Measurements from ENCODE around the gene C2orf68. TPM values are rescaled to one million over a fixed set of nuclear protein-coding genes. Genes with fewer than 3 reads are reported as not detected.
A peak's percentile ranks its signal among the peaks of the same experiment; 100 is the strongest.

Gene C2orf68
- total and polyA plus RNA-seq, 2 of the 13 experiments (the other 11 are each of a cell fraction or from before 2014, with no cell fraction given) = 47.1 to 77.4 TPM

- WGBS (ENCODE audit: low lambda C conversion rate) = 90% methylated on average over 2 of the region's 2 CpGs
- Histone ChIP-seq H3K79me2 (ENCODE audit: insufficient read depth, low read length) (no peaks in the 10 kb centered on the region), H4K20me1 (ENCODE audit: insufficient read depth, low read length) (no peaks in the 10 kb centered on the region), H3K4me1 (ENCODE audit: insufficient read depth, low read length) (no peaks in the 10 kb centered on the region), H3K4me2 (ENCODE audit: low read depth, low read length) (no peak overlapping the region), H3K27me3 (ENCODE audit: control insufficient read depth in 1 of 2, insufficient read depth in 2 of 2, low read length in 2 of 2) (no peaks in the 10 kb centered on the region), H2AFZ (ENCODE audit: low read length) (no peak overlapping the region), H3K9me3 (ENCODE audit: low read length) (no peaks in the 10 kb centered on the region), H3K9ac (ENCODE audit: insufficient read depth, low read depth, low read length) (no peak overlapping the region), H3K36me3 (replicated peaks in 1 of 2; ENCODE audit: control insufficient read depth in 1 of 2, insufficient read depth in 2 of 2, low read length in 2 of 2) (peaks cover 35 to 86% of the 10 kb centered on the region in 2 experiments), H3K27ac (ENCODE audit: extremely low read length, insufficient read depth, low read length) (no peak overlapping the region), H3K4me3 (replicated peaks in 1 of 3; ENCODE audit: insufficient read depth in 1 of 3, low read depth in 2 of 3, low read length in 3 of 3) (no peak overlapping the region)
- FAIRE-seq (no peak), ATAC-seq (peak; percentile 68), DNase-seq (ENCODE audit: low spot score) (no peak)
- TF ChIP-seq, protein P1, sequence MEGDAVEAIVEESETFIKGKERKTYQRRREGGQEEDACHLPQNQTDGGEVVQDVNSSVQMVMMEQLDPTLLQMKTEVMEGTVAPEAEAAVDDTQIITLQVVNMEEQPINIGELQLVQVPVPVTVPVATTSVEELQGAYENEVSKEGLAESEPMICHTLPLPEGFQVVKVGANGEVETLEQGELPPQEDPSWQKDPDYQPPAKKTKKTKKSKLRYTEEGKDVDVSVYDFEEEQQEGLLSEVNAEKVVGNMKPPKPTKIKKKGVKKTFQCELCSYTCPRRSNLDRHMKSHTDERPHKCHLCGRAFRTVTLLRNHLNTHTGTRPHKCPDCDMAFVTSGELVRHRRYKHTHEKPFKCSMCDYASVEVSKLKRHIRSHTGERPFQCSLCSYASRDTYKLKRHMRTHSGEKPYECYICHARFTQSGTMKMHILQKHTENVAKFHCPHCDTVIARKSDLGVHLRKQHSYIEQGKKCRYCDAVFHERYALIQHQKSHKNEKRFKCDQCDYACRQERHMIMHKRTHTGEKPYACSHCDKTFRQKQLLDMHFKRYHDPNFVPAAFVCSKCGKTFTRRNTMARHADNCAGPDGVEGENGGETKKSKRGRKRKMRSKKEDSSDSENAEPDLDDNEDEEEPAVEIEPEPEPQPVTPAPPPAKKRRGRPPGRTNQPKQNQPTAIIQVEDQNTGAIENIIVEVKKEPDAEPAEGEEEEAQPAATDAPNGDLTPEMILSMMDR (CRISPR knock-in tag; IDR thresholded peaks at IDR 0.05) = peak; percentile 35
- no peak for TF ChIP-seq KLF11 (CRISPR knock-in tag; IDR thresholded peaks at IDR 0.05)
- no TSS peak for BruUV-seq (replicated peaks)
- in situ Hi-C loops (cut with HindIII; ENCODE audit: extremely low pct_ligation_motif_present, low pct_unique_long_range_greater_than_20kb) = no loop called here
- intact Hi-C loops (cut with micrococcal nuclease; ENCODE audit: unreplicated experiment) = no loop called here
- ChIA-PET POLR2A (no interaction called here), CTCF (ENCODE audit: low intra/inter-chr PET ratio, low total read pairs) (interaction anchor here (0.8 kb wide), 1 partner anchor 59 kb away, joined by 3 read pairs; no protein-coding TSS in a partner anchor)
These were observed 36.8 kb upstream of the C2orf68 start for GRCh38 chr2:85648619-85649018.

GRCh38 chr2:85647823-85648526, 36.1 kb upstream of the C2orf68 start:
- no peaks in the 10 kb centered on the region for H3K4me1 ChIP-seq (ENCODE audit: insufficient read depth, low read length)
- intact Hi-C loops (cut with micrococcal nuclease; ENCODE audit: unreplicated experiment) (no loop called here), in situ Hi-C loops (cut with HindIII; ENCODE audit: extremely low pct_ligation_motif_present, low pct_unique_long_range_greater_than_20kb) (no loop called here)
- no peak for FAIRE-seq
- H3K4me3 ChIP-seq (replicated peaks in 1 of 3; ENCODE audit: insufficient read depth in 1 of 3, low read depth in 2 of 3, low read length in 3 of 3) = no peak overlapping the region
- no peaks in the 10 kb centered on the region for H3K27me3 ChIP-seq (ENCODE audit: control insufficient read depth in 1 of 2, insufficient read depth in 2 of 2, low read length in 2 of 2)
- POLR2A ChIA-PET = interaction anchor here (0.6 kb wide), 1 partner anchor 40 kb away, joined by 3 read pairs; no protein-coding TSS in a partner anchor
- no peaks in the 10 kb centered on the region for H3K9me3 ChIP-seq (ENCODE audit: low read length)
- WGBS (ENCODE audit: low lambda C conversion rate) = 96% methylated on average over 10 of the region's 10 CpGs
- H3K36me3 ChIP-seq (replicated peaks in 1 of 2; ENCODE audit: control insufficient read depth in 1 of 2, insufficient read depth in 2 of 2, low read length in 2 of 2) = peaks cover 37 to 89% of the 10 kb centered on the region in 2 experiments
- BruUV-seq (replicated peaks) = no TSS peak
- H3K4me2 ChIP-seq (ENCODE audit: low read depth, low read length) = no peak overlapping the region
- H3K79me2 ChIP-seq (ENCODE audit: insufficient read depth, low read length) = no peaks in the 10 kb centered on the region
- CTCF ChIA-PET (ENCODE audit: low intra/inter-chr PET ratio, low total read pairs) = interaction anchor here (0.8 kb wide), 1 partner anchor 59 kb away, joined by 3 read pairs; no protein-coding TSS in a partner anchor
- DNase-seq (ENCODE audit: low spot score) = no peak
- H3K9ac ChIP-seq (ENCODE audit: insufficient read depth, low read depth, low read length) = no peak overlapping the region
- TF ChIP-seq HDAC2 (CRISPR knock-in tag; IDR thresholded peaks at IDR 0.05) (no peak), ZSCAN9 (CRISPR knock-in tag; IDR thresholded peaks at IDR 0.05; ENCODE audit: borderline replicate concordance) (no peak)
- ATAC-seq = no peak
- no peak overlapping the region for H2AFZ ChIP-seq (ENCODE audit: low read length)
- H3K27ac ChIP-seq (ENCODE audit: extremely low read length, insufficient read depth, low read length) = no peak overlapping the region
- no peaks in the 10 kb centered on the region for H4K20me1 ChIP-seq (ENCODE audit: insufficient read depth, low read length)
